Suprapubic skin (tissue), 4 donors: Measurements from ENCODE around the gene IGSF22. TPM values are rescaled to one million over a fixed set of nuclear protein-coding genes. Genes with fewer than 3 reads are reported as not detected.

ENCODE experiments used
- DNase-seq, 2 donors: peaks; one replicate each; pipeline ENCODE4 v3.0.0-alpha.2; 2019; ENCODE audit warnings: low spot score in 2 of 2
- H3K27ac ChIP-seq: fragments of 200-600 bp; sonication (generic); one replicate; pipeline ENCODE4 v1.5.1; 2019
- H3K27me3 ChIP-seq: fragments of 200-600 bp; sonication (generic); one replicate; pipeline ENCODE4 v1.5.1; 2019
- H3K36me3 ChIP-seq: fragments of 200-600 bp; sonication (generic); one replicate; pipeline ENCODE4 v1.5.1; 2019
- H3K4me1 ChIP-seq: fragments of 200-600 bp; sonication (generic); one replicate; pipeline ENCODE4 v1.5.1; 2019
- H3K4me3 ChIP-seq: fragments of 200-600 bp; sonication (generic); one replicate; pipeline ENCODE4 v1.5.1; 2019; ENCODE audit warnings: mild to moderate bottlenecking
- H3K9me3 ChIP-seq: fragments of 200-600 bp; sonication (generic); one replicate; pipeline ENCODE4 v1.5.1; 2019
- EP300 ChIP-seq: sonication (generic); formaldehyde crosslinking; IDR thresholded peaks from one replicate; pipeline ENCODE4 v1.6.1; 2017; ENCODE audit warnings: antibody characterized with exemption
- POLR2A ChIP-seq, 2 donors: fragments of 450-650 bp; IDR thresholded peaks; one replicate each; pipeline ENCODE4 v1.6.1; 2017; ENCODE audit warnings: antibody characterized with exemption in 2 of 2, mild to moderate bottlenecking in 2 of 2, moderate library complexity in 2 of 2
- POLR2AphosphoS5 ChIP-seq, 3 donors: sonication (generic); formaldehyde crosslinking; IDR thresholded peaks; one replicate each; pipeline ENCODE4 v1.6.1; 2017; ENCODE audit warnings: antibody characterized with exemption in 3 of 3
- WGBS: methylation state at CpG from one replicate; pipeline ENCODE4 v1.1.5; 2018; 5-methylcytosine and 5-hydroxymethylcytosine counted together
- total RNA-seq, 4 donors: library from RNA; depleted of rRNA; stranded (reverse); fragments of >200 nt; gene quantifications; one replicate each; pipeline ENCODE4 v1.1.0, GENCODE V29; 2016
- TF ChIP-seq, protein P1 (sequence below), 2 donors: fragments of 200-600 bp in 1 of 2; fragments of 450-650 bp in 1 of 2; sonication (generic) in 1 of 2; IDR thresholded peaks; one replicate each; pipeline ENCODE4 v1.5.1; 2016 to 2019; ENCODE audit warnings: antibody characterized with exemption in 2 of 2, mild to moderate bottlenecking in 1 of 2, moderate library complexity in 1 of 2

IGSF22 gene
- total RNA-seq, 4 donors from 2014 or later = 2.3 TPM; not detected in 3

- TF ChIP-seq POLR2A (IDR thresholded peaks at IDR 0.05) = no peak
- TF ChIP-seq EP300 = no peak
- Histone ChIP-seq H3K4me3 (no peak overlapping the region), H3K9me3 (no peaks in the 10 kb centered on the region), H3K36me3 (no peaks in the 10 kb centered on the region), H3K27ac (no peak overlapping the region), H3K27me3 (no peaks in the 10 kb centered on the region), H3K4me1 (peaks cover 14% of the 10 kb centered on the region)
- 60% methylated on average over 3 of the region's 3 CpGs for WGBS
- DNase-seq = no peak
These were observed 26.5 kb upstream of the IGSF22 start for GRCh38 chr11:18752502-18752901.

DNA sequence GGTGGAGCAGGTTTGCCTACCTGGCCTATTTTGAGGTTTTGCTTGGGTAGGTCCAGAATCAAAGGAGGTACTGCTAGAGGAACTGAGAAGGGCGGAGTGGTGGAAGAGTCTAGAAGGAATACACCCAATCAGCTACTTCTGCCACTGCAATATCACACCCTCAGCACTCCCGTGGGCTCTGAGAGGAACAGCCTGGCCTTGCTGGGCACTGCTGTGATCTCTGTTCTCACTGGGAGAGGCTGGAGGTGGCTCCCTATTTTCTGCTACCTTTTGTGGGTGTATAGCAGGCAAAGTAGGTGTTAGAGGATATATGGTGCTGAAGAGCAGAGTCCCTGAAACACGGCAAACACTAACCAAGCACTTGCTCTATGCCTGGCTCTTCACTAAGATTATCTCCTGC lies 25.0 kb upstream of the IGSF22 start:
- no peak for TF ChIP-seq POLR2AphosphoS5 (IDR thresholded peaks at IDR 0.05)
- TF ChIP-seq, protein P1, sequence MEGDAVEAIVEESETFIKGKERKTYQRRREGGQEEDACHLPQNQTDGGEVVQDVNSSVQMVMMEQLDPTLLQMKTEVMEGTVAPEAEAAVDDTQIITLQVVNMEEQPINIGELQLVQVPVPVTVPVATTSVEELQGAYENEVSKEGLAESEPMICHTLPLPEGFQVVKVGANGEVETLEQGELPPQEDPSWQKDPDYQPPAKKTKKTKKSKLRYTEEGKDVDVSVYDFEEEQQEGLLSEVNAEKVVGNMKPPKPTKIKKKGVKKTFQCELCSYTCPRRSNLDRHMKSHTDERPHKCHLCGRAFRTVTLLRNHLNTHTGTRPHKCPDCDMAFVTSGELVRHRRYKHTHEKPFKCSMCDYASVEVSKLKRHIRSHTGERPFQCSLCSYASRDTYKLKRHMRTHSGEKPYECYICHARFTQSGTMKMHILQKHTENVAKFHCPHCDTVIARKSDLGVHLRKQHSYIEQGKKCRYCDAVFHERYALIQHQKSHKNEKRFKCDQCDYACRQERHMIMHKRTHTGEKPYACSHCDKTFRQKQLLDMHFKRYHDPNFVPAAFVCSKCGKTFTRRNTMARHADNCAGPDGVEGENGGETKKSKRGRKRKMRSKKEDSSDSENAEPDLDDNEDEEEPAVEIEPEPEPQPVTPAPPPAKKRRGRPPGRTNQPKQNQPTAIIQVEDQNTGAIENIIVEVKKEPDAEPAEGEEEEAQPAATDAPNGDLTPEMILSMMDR (IDR thresholded peaks at IDR 0.05) = no peak
- no peak for TF ChIP-seq EP300
- TF ChIP-seq POLR2A (IDR thresholded peaks at IDR 0.05) = no peak
- no peak overlapping the region for H3K27ac ChIP-seq
- H3K4me3 ChIP-seq = no peak overlapping the region
- H3K36me3 ChIP-seq = no peaks in the 10 kb centered on the region
- peaks cover 14% of the 10 kb centered on the region for H3K4me1 ChIP-seq
- no peaks in the 10 kb centered on the region for H3K9me3 ChIP-seq
- no peaks in the 10 kb centered on the region for H3K27me3 ChIP-seq
- DNase-seq = no peak
- 98% methylated on average over 3 of the region's 3 CpGs for WGBS

DNA sequence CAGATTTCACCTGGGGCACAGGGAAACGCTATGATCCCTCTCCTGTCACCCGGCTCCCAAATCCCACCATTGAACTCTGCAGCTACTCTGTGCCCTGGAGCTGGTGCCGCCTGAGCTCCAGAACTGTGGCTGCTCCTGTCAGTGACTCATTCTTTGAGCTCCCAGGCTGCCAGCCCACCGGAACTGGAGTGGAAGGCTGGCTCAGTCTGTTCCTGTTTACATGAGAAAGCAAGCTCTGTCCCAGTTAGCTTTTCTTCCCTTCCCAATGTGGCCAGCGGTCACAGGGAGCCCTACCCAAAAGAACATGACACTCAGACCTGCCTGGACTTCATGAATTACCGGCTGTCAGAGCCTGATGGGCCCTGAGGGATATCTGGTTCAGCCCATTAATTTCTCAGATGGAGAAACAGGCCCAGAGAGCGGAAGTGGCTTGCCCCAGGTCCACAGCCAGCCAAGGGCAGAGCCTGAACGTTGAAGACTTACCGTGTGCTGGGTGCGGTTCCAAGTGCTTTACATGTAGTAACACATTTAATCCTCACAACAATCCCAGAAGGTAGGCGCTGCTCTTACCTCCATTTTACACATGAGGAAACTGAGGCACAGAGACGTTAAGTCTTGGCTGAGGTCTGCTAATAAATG lies 23.8 kb upstream of the IGSF22 start:
- Histone ChIP-seq H3K4me1 (peaks cover 14% of the 10 kb centered on the region), H3K9me3 (no peaks in the 10 kb centered on the region), H3K27ac (peak overlapping the region; percentile 52), H3K27me3 (no peaks in the 10 kb centered on the region), H3K4me3 (no peak overlapping the region), H3K36me3 (no peaks in the 10 kb centered on the region)
- DNase-seq = no peak
- TF ChIP-seq POLR2AphosphoS5 (IDR thresholded peaks at IDR 0.05) (no peak), EP300 (no peak), POLR2A (IDR thresholded peaks at IDR 0.05) (no peak)
- TF ChIP-seq, protein P1 (IDR thresholded peaks at IDR 0.05) = no peak
- WGBS = 25% methylated on average over 8 of the region's 12 CpGs

DNA sequence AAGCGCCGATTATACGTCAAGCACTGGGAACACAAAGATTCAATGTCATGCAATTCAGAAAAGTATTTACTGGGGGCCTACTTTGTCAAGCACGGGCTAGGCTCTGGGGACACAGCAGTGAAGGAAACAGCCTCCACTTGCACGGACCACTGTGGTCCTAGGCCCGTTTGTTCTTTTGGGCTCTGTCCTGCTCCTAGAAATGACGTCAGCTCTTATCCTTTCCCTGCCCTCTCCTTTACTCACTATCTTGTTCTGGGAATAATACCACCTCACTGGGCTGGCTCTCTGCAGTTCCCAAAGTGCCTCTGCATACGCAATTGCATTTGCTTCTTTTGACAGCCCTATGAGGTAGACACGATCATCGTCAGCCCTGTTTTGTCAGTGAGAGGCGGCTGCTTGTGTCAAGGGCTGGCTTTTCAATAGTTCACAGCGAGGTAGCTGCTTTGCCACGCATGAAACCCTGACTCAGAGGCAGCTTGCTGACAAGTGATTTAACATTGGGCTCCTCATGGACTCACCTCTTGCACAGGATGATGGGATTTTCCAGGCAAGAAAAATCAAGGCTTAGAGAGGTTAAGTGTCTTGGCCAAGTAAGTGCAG lies 22.9 kb upstream of the IGSF22 start:
- 91% methylated on average over 13 of the region's 13 CpGs for WGBS
- no peak overlapping the region for H3K27ac ChIP-seq
- H3K36me3 ChIP-seq = no peaks in the 10 kb centered on the region
- no peak for DNase-seq
- no peaks in the 10 kb centered on the region for H3K9me3 ChIP-seq
- peaks cover 14% of the 10 kb centered on the region for H3K4me1 ChIP-seq
- H3K27me3 ChIP-seq = no peaks in the 10 kb centered on the region
- TF ChIP-seq POLR2A (IDR thresholded peaks at IDR 0.05) (no peak), EP300 (no peak), POLR2AphosphoS5 (IDR thresholded peaks at IDR 0.05) (no peak)
- TF ChIP-seq, protein P1 (IDR thresholded peaks at IDR 0.05) = no peak
- H3K4me3 ChIP-seq = no peak overlapping the region

- Histone ChIP-seq H3K27ac (no peak overlapping the region), H3K27me3 (no peaks in the 10 kb centered on the region), H3K36me3 (no peaks in the 10 kb centered on the region), H3K4me3 (no peak overlapping the region), H3K4me1 (peaks cover 12% of the 10 kb centered on the region), H3K9me3 (no peaks in the 10 kb centered on the region)
- 76% methylated on average over 6 of the region's 6 CpGs for WGBS
- no peak for DNase-seq
- no peak for TF ChIP-seq EP300
- TF ChIP-seq POLR2AphosphoS5 (IDR thresholded peaks at IDR 0.05) = no peak
- TF ChIP-seq POLR2A (IDR thresholded peaks at IDR 0.05) = no peak
- TF ChIP-seq, protein P1 (IDR thresholded peaks at IDR 0.05) = no peak
These were observed 19.3 kb upstream of the IGSF22 start for GRCh38 chr11:18745251-18745650.
